ENCODE results near the gene MLC1.

DNA sequence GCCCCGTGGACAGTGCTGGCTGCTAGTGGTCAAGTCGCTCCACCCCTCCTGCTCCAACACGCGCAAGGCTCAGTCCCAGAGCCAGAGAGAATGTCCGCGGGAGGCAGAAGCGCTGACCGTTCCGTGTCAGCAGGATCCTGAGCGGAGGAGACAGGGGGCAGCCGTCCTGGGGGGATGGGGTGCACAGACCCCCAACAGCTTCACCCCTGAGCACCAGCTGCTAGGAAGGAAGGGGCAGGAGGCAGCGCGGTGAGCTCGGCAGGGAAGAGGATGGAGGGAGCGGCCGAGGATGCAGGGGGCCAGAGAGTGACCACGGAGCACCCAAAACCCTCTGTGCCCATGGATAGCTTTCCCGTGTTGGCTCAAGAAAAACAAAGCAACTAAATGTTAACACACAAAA is 20.8 kb downstream of the MLC1 start:
- TF ChIP-seq MXI1 (IDR thresholded peaks at IDR 0.05; ENCODE audit: borderline replicate concordance, low read depth, low read length), result no peak
- TF ChIP-seq, protein P1, sequence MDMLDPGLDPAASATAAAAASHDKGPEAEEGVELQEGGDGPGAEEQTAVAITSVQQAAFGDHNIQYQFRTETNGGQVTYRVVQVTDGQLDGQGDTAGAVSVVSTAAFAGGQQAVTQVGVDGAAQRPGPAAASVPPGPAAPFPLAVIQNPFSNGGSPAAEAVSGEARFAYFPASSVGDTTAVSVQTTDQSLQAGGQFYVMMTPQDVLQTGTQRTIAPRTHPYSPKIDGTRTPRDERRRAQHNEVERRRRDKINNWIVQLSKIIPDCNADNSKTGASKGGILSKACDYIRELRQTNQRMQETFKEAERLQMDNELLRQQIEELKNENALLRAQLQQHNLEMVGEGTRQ (IDR thresholded peaks at IDR 0.05; ENCODE audit: low read depth, low read length), result no peak
- no peak for TF ChIP-seq POLR2A (IDR thresholded peaks at IDR 0.05; ENCODE audit: low read depth, low read length)
- no peak for TF ChIP-seq BHLHE40 (IDR thresholded peaks at IDR 0.05; ENCODE audit: low read depth, low read length)
- TF ChIP-seq, protein P2, sequence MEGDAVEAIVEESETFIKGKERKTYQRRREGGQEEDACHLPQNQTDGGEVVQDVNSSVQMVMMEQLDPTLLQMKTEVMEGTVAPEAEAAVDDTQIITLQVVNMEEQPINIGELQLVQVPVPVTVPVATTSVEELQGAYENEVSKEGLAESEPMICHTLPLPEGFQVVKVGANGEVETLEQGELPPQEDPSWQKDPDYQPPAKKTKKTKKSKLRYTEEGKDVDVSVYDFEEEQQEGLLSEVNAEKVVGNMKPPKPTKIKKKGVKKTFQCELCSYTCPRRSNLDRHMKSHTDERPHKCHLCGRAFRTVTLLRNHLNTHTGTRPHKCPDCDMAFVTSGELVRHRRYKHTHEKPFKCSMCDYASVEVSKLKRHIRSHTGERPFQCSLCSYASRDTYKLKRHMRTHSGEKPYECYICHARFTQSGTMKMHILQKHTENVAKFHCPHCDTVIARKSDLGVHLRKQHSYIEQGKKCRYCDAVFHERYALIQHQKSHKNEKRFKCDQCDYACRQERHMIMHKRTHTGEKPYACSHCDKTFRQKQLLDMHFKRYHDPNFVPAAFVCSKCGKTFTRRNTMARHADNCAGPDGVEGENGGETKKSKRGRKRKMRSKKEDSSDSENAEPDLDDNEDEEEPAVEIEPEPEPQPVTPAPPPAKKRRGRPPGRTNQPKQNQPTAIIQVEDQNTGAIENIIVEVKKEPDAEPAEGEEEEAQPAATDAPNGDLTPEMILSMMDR (conservative IDR thresholded peaks at IDR 0.05; ENCODE audit: low read depth, low read length), result no peak
- no peak for TF ChIP-seq MAFK (IDR thresholded peaks at IDR 0.05; ENCODE audit: low read depth, low read length)
- TF ChIP-seq, protein P3, sequence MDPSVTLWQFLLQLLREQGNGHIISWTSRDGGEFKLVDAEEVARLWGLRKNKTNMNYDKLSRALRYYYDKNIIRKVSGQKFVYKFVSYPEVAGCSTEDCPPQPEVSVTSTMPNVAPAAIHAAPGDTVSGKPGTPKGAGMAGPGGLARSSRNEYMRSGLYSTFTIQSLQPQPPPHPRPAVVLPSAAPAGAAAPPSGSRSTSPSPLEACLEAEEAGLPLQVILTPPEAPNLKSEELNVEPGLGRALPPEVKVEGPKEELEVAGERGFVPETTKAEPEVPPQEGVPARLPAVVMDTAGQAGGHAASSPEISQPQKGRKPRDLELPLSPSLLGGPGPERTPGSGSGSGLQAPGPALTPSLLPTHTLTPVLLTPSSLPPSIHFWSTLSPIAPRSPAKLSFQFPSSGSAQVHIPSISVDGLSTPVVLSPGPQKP (IDR thresholded peaks at IDR 0.05; ENCODE audit: borderline replicate concordance, low read depth, low read length), result no peak
- no peak for TF ChIP-seq CHD1 (IDR thresholded peaks at IDR 0.05; ENCODE audit: low read depth, low read length)
- no peak for TF ChIP-seq RAD21 (IDR thresholded peaks at IDR 0.05; ENCODE audit: low read length)
- no peak for TF ChIP-seq RFX5 (IDR thresholded peaks at IDR 0.05; ENCODE audit: low read depth, low read length)
- TF ChIP-seq FOS (IDR thresholded peaks at IDR 0.05; ENCODE audit: low read depth, low read length), result no peak
